ENCODE data around the gene SUN3.

- no peak for TF ChIP-seq CTCF (conservative IDR thresholded peaks at IDR 0.05; ENCODE audit: low read depth, low read length)
- TF ChIP-seq EZH2 (IDR thresholded peaks at IDR 0.05; ENCODE audit: low read length, unreplicated experiment) = no peak
These were observed 30.1 kb upstream of the SUN3 start for GRCh38 chr7:48058990-48059389.
